ENCODE data around the gene CDRT4. TPM values are rescaled to one million over a fixed set of nuclear protein-coding genes. Genes with fewer than 3 reads are reported as not detected.
"Not testable (repeated sequence)": the region's sequence is repeated elsewhere in the genome, so short reads cannot be mapped to it uniquely, and the experiment has no call there.

Gene CDRT4
- polyA plus RNA-seq, 1 of the 3 experiments (the other 2 are of a cell fraction) = 4.6 TPM

DNA sequence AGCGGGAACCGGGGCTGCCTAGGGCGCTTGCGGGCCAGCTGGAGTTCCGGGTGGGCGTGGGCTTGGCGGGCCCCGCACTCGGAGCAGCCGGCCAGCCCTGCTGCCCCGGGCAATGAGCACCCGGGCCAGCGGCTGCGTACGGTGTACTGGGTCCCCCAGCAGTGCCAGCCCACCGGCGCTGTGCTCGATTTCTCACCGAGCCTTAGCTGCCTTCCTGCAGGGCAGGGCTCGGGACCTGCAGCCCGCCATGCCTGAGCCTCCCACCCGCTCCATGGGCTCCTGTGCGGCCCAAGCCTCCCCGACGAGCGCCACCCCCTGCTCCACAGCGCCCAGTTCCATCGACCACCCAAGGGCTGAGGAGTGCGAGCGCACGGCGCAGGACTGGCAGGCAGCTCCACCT, 38.3 kb upstream of the CDRT4 start:
- H3K9me3 ChIP-seq; H3K36me3 ChIP-seq (replicated peaks in 1 of 2; ENCODE audit: control insufficient read depth in 1 of 2, insufficient read depth in 2 of 2, low read length in 1 of 2); H3K4me1 ChIP-seq (ENCODE audit: control insufficient read depth in 1 of 2, insufficient read depth in 2 of 2, low read depth in 1 of 2, low read length in 1 of 2); H3K4me3 ChIP-seq (ENCODE audit: low read depth in 2 of 2, low read length in 1 of 2); H2AFZ ChIP-seq (ENCODE audit: low read depth); H3F3A ChIP-seq (replicated peaks; ENCODE audit: insufficient read depth); H4K20me1 ChIP-seq (ENCODE audit: insufficient read depth); H3K79me2 ChIP-seq (ENCODE audit: insufficient read depth); H3K27me3 ChIP-seq (ENCODE audit: insufficient read depth); H3K9me2 ChIP-seq; DNase-seq; H3K9ac ChIP-seq; H3K4me2 ChIP-seq; H3K27ac ChIP-seq (ENCODE audit: low read depth in 2 of 2, low read length in 1 of 2); POLR2A ChIA-PET: not testable (repeated sequence)
- no CpG with 5 or more reads among the region's 32 CpGs for WGBS (ENCODE audit: low lambda C conversion rate)
- CTCF ChIA-PET = interaction anchor here (20.1 kb wide), 1 partner anchor 243 kb away, joined by 359 read pairs; the partner anchor contains the start of gene PMP22

GRCh38 chr17:15503731-15504130, 36.3 kb upstream of the CDRT4 start:
- H3K9me3 ChIP-seq = no peaks in the 10 kb centered on the region
- no peaks in the 10 kb centered on the region for H4K20me1 ChIP-seq (ENCODE audit: insufficient read depth)
- no peak overlapping the region for H2AFZ ChIP-seq (ENCODE audit: low read depth)
- H3K9me2 ChIP-seq = no peaks in the 10 kb centered on the region
- no peaks in the 10 kb centered on the region for H3K79me2 ChIP-seq (ENCODE audit: insufficient read depth)
- no peaks in the 10 kb centered on the region for H3F3A ChIP-seq (replicated peaks; ENCODE audit: insufficient read depth)
- POLR2A ChIA-PET = no interaction called here
- CTCF ChIA-PET = interaction anchor here (0.9 to 20.1 kb wide), 23 partner anchors 11 to 327 kb away, joined by 3 to 359 read pairs (median 6); partner anchors contain the start of genes CDRT4 and PMP22
- H3K36me3 ChIP-seq (replicated peaks in 1 of 2; ENCODE audit: control insufficient read depth in 1 of 2, insufficient read depth in 2 of 2, low read length in 1 of 2) = peaks cover 5 to 6% of the 10 kb centered on the region in 2 experiments
- TF ChIP-seq JUND (IDR thresholded peaks at IDR 0.05) = no peak
- TF ChIP-seq IRF3 (IDR thresholded peaks at IDR 0.05; ENCODE audit: low read depth, low read length) = no peak
- TF ChIP-seq YY1 (IDR thresholded peaks at IDR 0.05; ENCODE audit: low read depth) = no peak
- TF ChIP-seq SIN3A (IDR thresholded peaks at IDR 0.05; ENCODE audit: borderline replicate concordance, low read depth, low read length) = no peak
- TF ChIP-seq NFIC (IDR thresholded peaks at IDR 0.05; ENCODE audit: borderline replicate concordance) = no peak
- TF ChIP-seq MXI1 (IDR thresholded peaks at IDR 0.05; ENCODE audit: low read depth, low read length) = no peak
- no peak for TF ChIP-seq EP300 (IDR thresholded peaks at IDR 0.05; ENCODE audit: borderline replicate concordance in 1 of 2, low read depth in 1 of 2, low read length in 1 of 2)
- H3K27ac ChIP-seq (ENCODE audit: low read depth in 2 of 2, low read length in 1 of 2) = no peak overlapping the region
- no peak overlapping the region for H3K9ac ChIP-seq
- no peak overlapping the region for H3K4me3 ChIP-seq (ENCODE audit: low read depth in 2 of 2, low read length in 1 of 2)
- H3K4me2 ChIP-seq = no peak overlapping the region
- H3K4me1 ChIP-seq (ENCODE audit: control insufficient read depth in 1 of 2, insufficient read depth in 2 of 2, low read depth in 1 of 2, low read length in 1 of 2) = peaks cover 2 to 5% of the 10 kb centered on the region in 2 experiments; a peak in 1 of 4 replicates
- no peaks in the 10 kb centered on the region for H3K27me3 ChIP-seq (ENCODE audit: insufficient read depth)
- no peak for DNase-seq
- WGBS (ENCODE audit: low lambda C conversion rate) = 98% methylated on average over 2 of the region's 2 CpGs

DNA sequence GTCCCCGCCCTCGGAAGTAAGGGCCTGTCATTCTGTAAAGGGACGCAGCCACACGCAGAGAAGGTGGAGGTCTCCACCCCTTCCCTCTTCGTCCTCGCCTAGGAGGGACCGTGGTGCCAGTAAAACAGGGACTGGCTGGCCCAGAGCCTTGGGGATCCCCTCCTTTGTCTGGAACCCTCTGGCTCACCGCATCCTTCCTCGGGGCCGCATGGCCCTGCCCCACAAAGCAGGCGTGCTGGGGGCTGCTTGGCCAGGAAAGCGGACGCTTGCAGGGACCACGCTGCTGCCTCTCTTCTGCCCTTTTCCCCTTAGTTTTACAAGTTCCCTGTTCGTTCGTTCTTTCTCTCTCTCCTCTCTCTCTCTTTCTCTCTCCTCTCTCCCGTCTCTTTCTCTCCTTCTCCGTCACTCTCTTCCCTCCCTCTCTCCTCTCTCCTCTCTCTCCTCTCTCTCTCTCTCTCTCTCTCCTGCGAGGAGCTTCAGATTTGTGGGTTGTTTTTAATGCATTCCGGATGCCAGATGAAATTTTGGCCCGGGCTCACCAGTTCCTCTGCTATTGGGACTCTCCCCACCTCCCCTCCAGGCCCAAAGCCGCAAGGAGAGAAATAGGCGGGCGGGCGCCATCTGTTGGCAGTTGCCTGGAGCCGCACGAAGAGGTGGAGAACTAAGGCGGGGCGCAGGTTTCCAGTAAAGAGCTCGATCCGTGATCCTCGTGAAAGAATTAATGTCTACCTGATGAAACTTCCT, 35.1 kb upstream of the CDRT4 start:
- no peaks in the 10 kb centered on the region for H3K79me2 ChIP-seq (ENCODE audit: insufficient read depth)
- no peaks in the 10 kb centered on the region for H3K9me3 ChIP-seq
- peak overlapping the region in 1 of 2 experiments; percentile 20; a peak in 1 of 4 replicates for H3K4me3 ChIP-seq (ENCODE audit: low read depth in 2 of 2, low read length in 1 of 2)
- no peak overlapping the region for H3K4me2 ChIP-seq
- 49% methylated on average over 31 of the region's 32 CpGs for WGBS (ENCODE audit: low lambda C conversion rate)
- peaks cover 2 to 5% of the 10 kb centered on the region in 2 experiments; a peak in 1 of 4 replicates for H3K4me1 ChIP-seq (ENCODE audit: control insufficient read depth in 1 of 2, insufficient read depth in 2 of 2, low read depth in 1 of 2, low read length in 1 of 2)
- H3K27ac ChIP-seq (ENCODE audit: low read depth in 2 of 2, low read length in 1 of 2) = peak overlapping the region in 1 of 2 experiments; percentile 25; a peak in 1 of 4 replicates
- no peaks in the 10 kb centered on the region for H3K27me3 ChIP-seq (ENCODE audit: insufficient read depth)
- no peak overlapping the region for H2AFZ ChIP-seq (ENCODE audit: low read depth)
- no peaks in the 10 kb centered on the region for H4K20me1 ChIP-seq (ENCODE audit: insufficient read depth)
- H3F3A ChIP-seq (replicated peaks; ENCODE audit: insufficient read depth) = no peaks in the 10 kb centered on the region
- no peaks in the 10 kb centered on the region for H3K9me2 ChIP-seq
- H3K9ac ChIP-seq = no peak overlapping the region
- ChIA-PET POLR2A (interaction anchor here (1.0 kb wide), 1 partner anchor 240 kb away, joined by 6 read pairs; no protein-coding TSS in a partner anchor), CTCF (interaction anchor here (0.6 to 20.1 kb wide), 63 partner anchors 8 to 463 kb away, joined by 3 to 359 read pairs (median 4); partner anchors contain the start of gene PMP22)
- peaks cover under 1 to 9% of the 10 kb centered on the region in 2 experiments for H3K36me3 ChIP-seq (replicated peaks in 1 of 2; ENCODE audit: control insufficient read depth in 1 of 2, insufficient read depth in 2 of 2, low read length in 1 of 2)
- peak; percentile 89 for DNase-seq
- peak; percentile 96 for TF ChIP-seq SMC3 (IDR thresholded peaks at IDR 0.05; ENCODE audit: low read depth, low read length)
- peak; percentile 41; the same call in 1 of the 2 replicates for TF ChIP-seq TCF12 (IDR thresholded peaks at IDR 0.05)
- no peak for TF ChIP-seq FOXM1 (IDR thresholded peaks at IDR 0.05; ENCODE audit: low read depth)
- TF ChIP-seq IRF3 (IDR thresholded peaks at IDR 0.05; ENCODE audit: low read depth, low read length) = no peak
- TF ChIP-seq CHD2 (IDR thresholded peaks at IDR 0.05; ENCODE audit: low read length, partially characterized antibody) = peak; percentile 52
- TF ChIP-seq, protein P1, sequence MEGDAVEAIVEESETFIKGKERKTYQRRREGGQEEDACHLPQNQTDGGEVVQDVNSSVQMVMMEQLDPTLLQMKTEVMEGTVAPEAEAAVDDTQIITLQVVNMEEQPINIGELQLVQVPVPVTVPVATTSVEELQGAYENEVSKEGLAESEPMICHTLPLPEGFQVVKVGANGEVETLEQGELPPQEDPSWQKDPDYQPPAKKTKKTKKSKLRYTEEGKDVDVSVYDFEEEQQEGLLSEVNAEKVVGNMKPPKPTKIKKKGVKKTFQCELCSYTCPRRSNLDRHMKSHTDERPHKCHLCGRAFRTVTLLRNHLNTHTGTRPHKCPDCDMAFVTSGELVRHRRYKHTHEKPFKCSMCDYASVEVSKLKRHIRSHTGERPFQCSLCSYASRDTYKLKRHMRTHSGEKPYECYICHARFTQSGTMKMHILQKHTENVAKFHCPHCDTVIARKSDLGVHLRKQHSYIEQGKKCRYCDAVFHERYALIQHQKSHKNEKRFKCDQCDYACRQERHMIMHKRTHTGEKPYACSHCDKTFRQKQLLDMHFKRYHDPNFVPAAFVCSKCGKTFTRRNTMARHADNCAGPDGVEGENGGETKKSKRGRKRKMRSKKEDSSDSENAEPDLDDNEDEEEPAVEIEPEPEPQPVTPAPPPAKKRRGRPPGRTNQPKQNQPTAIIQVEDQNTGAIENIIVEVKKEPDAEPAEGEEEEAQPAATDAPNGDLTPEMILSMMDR (IDR thresholded peaks at IDR 0.05) = peak; percentile 95
- TF ChIP-seq YY1 (IDR thresholded peaks at IDR 0.05; ENCODE audit: low read depth) = no peak
- TF ChIP-seq, protein P2, sequence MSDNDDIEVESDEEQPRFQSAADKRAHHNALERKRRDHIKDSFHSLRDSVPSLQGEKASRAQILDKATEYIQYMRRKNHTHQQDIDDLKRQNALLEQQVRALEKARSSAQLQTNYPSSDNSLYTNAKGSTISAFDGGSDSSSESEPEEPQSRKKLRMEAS (IDR thresholded peaks at IDR 0.05; ENCODE audit: low read depth) = 0 out of 2 replicates have a peak, but pooled peaks have one; percentile 20
- 0 out of 2 replicates have a peak, but pooled peaks have one; percentile 32 for TF ChIP-seq MXI1 (IDR thresholded peaks at IDR 0.05; ENCODE audit: low read depth, low read length)
- TF ChIP-seq RFX5 (IDR thresholded peaks at IDR 0.05; ENCODE audit: low read length) = no peak
- TF ChIP-seq RAD21 (IDR thresholded peaks at IDR 0.05; ENCODE audit: low read length) = peak; percentile 90
- no peak for TF ChIP-seq FOSL2 (IDR thresholded peaks at IDR 0.05; ENCODE audit: borderline replicate concordance, low read depth)

All from SK-N-SH (cell line).